GM23338 (cell line): ENCODE data around the gene GRIN2B. TPM values are rescaled to one million over a fixed set of nuclear protein-coding genes. Genes with fewer than 3 reads are reported as not detected.

Experiments
- ATAC-seq: fragments of 200-7000 bp; cut with Tn5 transposase; 3 replicates; pipeline ENCODE4 v1.9.1; 2020
- DNase-seq: peaks from one replicate; pipeline ENCODE4 v3.0.0-alpha.2; 2015; ENCODE audit warnings: low spot score
- H2AFZ ChIP-seq: fragments of 200-600 bp; sonication (generic); 2 replicates; pipeline ENCODE4 v1.8.0; 2016; ENCODE audit warnings: antibody characterized with exemption, mild to moderate bottlenecking, moderate library complexity
- H3F3A ChIP-seq: fragments of 200-600 bp; sonication (generic); replicated peaks from 2 replicates; pipeline ENCODE4 v1.8.0; 2017; ENCODE audit warnings: antibody characterized with exemption, mixed run types, low read depth
- H3K27ac ChIP-seq: fragments of 200-600 bp; sonication (generic); 2 replicates; pipeline ENCODE4 v1.6.1; 2016; ENCODE audit warnings: low read depth
- H3K27me3 ChIP-seq: fragments of 200-600 bp; sonication (generic); 2 replicates; pipeline ENCODE4 v1.8.0; 2016; ENCODE audit warnings: mild to moderate bottlenecking, mixed run types, moderate library complexity; ENCODE audit not compliant: insufficient read depth
- H3K36me3 ChIP-seq: fragments of 200-600 bp; sonication (generic); 2 replicates; pipeline ENCODE4 v1.8.0; 2016; ENCODE audit warnings: mild to moderate bottlenecking; ENCODE audit not compliant: insufficient read depth
- H3K4me1 ChIP-seq: fragments of 200-600 bp; sonication (generic); 2 replicates; pipeline ENCODE4 v1.8.0; 2016; ENCODE audit warnings: mild to moderate bottlenecking, moderate library complexity; ENCODE audit not compliant: insufficient read depth
- H3K4me2 ChIP-seq: fragments of 200-600 bp; sonication (generic); 2 replicates; pipeline ENCODE4 v1.7.1; 2017; ENCODE audit warnings: mixed run types
- H3K4me3 ChIP-seq: fragments of 200-600 bp; sonication (generic); 2 replicates; pipeline ENCODE4 v1.6.1; 2016; ENCODE audit warnings: mixed run types
- H3K79me2 ChIP-seq: fragments of 200-600 bp; sonication (generic); replicated peaks from 2 replicates; pipeline ENCODE4 v1.8.0; 2017; ENCODE audit warnings: mild to moderate bottlenecking; ENCODE audit not compliant: insufficient read depth
- H3K9me2 ChIP-seq: fragments of 200-600 bp; sonication (generic); 2 replicates; pipeline ENCODE4 v1.8.0; 2017; ENCODE audit not compliant: insufficient read depth
- H4K20me1 ChIP-seq: fragments of 200-600 bp; sonication (generic); replicated peaks from 2 replicates; pipeline ENCODE4 v1.8.0; 2017; ENCODE audit warnings: mild to moderate bottlenecking; ENCODE audit not compliant: insufficient read depth
- H3K27ac Mint-ChIP-seq: 2 replicates; pipeline ENCODE4 v1.8.0; 2020; ENCODE audit warnings: inconsistent platforms, mild to moderate bottlenecking, moderate library complexity, mixed read lengths
- H3K27me3 Mint-ChIP-seq: 3 replicates; pipeline ENCODE4 v1.8.0; 2022; ENCODE audit warnings: low read depth, mild to moderate bottlenecking, moderate library complexity, mixed read lengths, inconsistent platforms; ENCODE audit not compliant: insufficient read depth, poor library complexity
- H3K36me3 Mint-ChIP-seq: 3 replicates; pipeline ENCODE4 v1.8.0; 2021; ENCODE audit warnings: low read depth, mild to moderate bottlenecking, inconsistent platforms, moderate library complexity, mixed read lengths
- H3K4me1 Mint-ChIP-seq: 3 replicates; pipeline ENCODE4 v1.8.0; 2020; ENCODE audit warnings: mild to moderate bottlenecking, inconsistent platforms, mixed read lengths
- H3K4me3 Mint-ChIP-seq: 3 replicates; pipeline ENCODE4 v1.8.0; 2021; ENCODE audit warnings: moderate library complexity, mild to moderate bottlenecking, inconsistent platforms, mixed read lengths
- H3K9me3 Mint-ChIP-seq: 3 replicates; pipeline ENCODE4 v1.8.0; 2020; ENCODE audit warnings: moderate library complexity, mild to moderate bottlenecking, inconsistent platforms, mixed read lengths
- EZH2 ChIP-seq: fragments of 200-600 bp; sonication (generic); IDR thresholded peaks from one replicate; pipeline ENCODE4 v1.8.0; 2017; ENCODE audit warnings: antibody characterized with exemption, mild to moderate bottlenecking, low read depth; ENCODE audit not compliant: unreplicated experiment
- EZH2phosphoT487 ChIP-seq: fragments of 200-600 bp; sonication (generic); IDR thresholded peaks from one replicate; pipeline ENCODE4 v1.8.1; 2018; ENCODE audit warnings: antibody characterized with exemption; ENCODE audit not compliant: unreplicated experiment
- JUNB ChIP-seq: IDR thresholded peaks from one replicate; pipeline ENCODE4 v1.6.1; 2016; ENCODE audit warnings: antibody characterized with exemption; ENCODE audit not compliant: unreplicated experiment
- NANOG ChIP-seq: IDR thresholded peaks from 2 replicates; pipeline ENCODE4 v1.6.1; 2016; ENCODE audit warnings: antibody characterized with exemption, borderline replicate concordance
- POLR2AphosphoS5 ChIP-seq: IDR thresholded peaks from 2 replicates; pipeline ENCODE4 v1.6.1; 2016; ENCODE audit warnings: antibody characterized with exemption, low read depth
- STAT1 ChIP-seq: IDR thresholded peaks from one replicate; pipeline ENCODE4 v1.6.1; 2016; ENCODE audit warnings: antibody characterized with exemption; ENCODE audit not compliant: unreplicated experiment
- ZNF114 ChIP-seq: fragments of 250-450 bp; sonication (Bioruptor Pico); IDR thresholded peaks from 2 replicates; pipeline ENCODE4 v1.5.0; 2020; ENCODE audit warnings: mild to moderate bottlenecking, moderate library complexity
- ZNF331 ChIP-seq: fragments of 250-450 bp; sonication (Bioruptor Pico); IDR thresholded peaks from 2 replicates; pipeline ENCODE4 v1.5.0; 2020; ENCODE audit warnings: low read depth, mild to moderate bottlenecking, moderate library complexity
- polyA plus RNA-seq: library from polyadenylated mRNA; unstranded; fragments of >200 nt; fragmentation: Nextera tagmentation; extraction: Ambion mirVana; gene quantifications from 2 replicates; pipeline ENCODE4 v1.2.1, GENCODE V29; 2016
- total RNA-seq: library from RNA; depleted of rRNA; stranded (reverse); fragments of >200 nt; shearing (Covaris generic); gene quantifications from 2 replicates; pipeline ENCODE4 v1.2.3, GENCODE V29; 2014
- TF ChIP-seq, protein P1 (sequence below): fragments of 250-450 bp; sonication (Bioruptor Pico); IDR thresholded peaks from 2 replicates; pipeline ENCODE4 v1.5.0; 2020; ENCODE audit warnings: mild to moderate bottlenecking, moderate library complexity
- TF ChIP-seq, protein P2 (sequence below), 2 experiments: fragments of 200-600 bp in 1 of 2; sonication (generic) in 1 of 2; conservative IDR thresholded peaks; 2 replicates each; pipeline versions ENCODE4 v1.5.1 to v1.6.1; 2016 to 2017; ENCODE audit warnings: antibody characterized with exemption in 2 of 2, low read depth in 2 of 2, mild to moderate bottlenecking in 2 of 2, moderate library complexity in 1 of 2
- TF ChIP-seq, protein P3 (sequence below): IDR thresholded peaks from 2 replicates; pipeline ENCODE4 v1.6.1; 2016; ENCODE audit warnings: antibody characterized with exemption

GRIN2B gene
- total and polyA plus RNA-seq, 2 experiments from 2014 or later = 0.31 to 3.0 TPM

DNA sequence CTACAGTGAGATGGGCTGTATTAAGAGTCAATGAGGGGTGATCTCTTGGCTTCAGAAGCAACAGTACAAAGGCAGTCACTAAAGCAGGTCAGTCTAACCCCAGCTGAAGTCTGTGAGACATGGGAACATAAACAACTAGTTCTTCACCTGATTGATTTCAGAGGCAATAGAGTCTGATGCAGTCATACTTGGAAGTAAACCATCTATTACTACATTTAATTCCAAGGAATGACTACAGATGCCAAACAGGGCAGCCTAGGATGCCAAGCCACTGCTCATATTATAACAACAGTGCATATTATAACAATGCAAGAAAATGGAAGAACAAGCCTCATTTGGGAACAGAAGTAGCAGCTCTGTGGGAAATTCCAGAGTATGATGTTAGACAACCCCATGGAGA lies 35.8 kb downstream of the GRIN2B start:
- no peak overlapping the region for H2AFZ ChIP-seq
- no peaks in the 10 kb centered on the region; the same call in 1 of the 2 replicates for H3K9me2 ChIP-seq
- H3K4me3 Mint-ChIP-seq = no peak overlapping the region
- no peaks in the 10 kb centered on the region for H3K79me2 ChIP-seq
- H3K4me2 ChIP-seq = no peak overlapping the region
- TF ChIP-seq POLR2AphosphoS5 = no peak
- no peak for TF ChIP-seq ZNF114 (CRISPR knock-in tag)
- TF ChIP-seq, protein P1, sequence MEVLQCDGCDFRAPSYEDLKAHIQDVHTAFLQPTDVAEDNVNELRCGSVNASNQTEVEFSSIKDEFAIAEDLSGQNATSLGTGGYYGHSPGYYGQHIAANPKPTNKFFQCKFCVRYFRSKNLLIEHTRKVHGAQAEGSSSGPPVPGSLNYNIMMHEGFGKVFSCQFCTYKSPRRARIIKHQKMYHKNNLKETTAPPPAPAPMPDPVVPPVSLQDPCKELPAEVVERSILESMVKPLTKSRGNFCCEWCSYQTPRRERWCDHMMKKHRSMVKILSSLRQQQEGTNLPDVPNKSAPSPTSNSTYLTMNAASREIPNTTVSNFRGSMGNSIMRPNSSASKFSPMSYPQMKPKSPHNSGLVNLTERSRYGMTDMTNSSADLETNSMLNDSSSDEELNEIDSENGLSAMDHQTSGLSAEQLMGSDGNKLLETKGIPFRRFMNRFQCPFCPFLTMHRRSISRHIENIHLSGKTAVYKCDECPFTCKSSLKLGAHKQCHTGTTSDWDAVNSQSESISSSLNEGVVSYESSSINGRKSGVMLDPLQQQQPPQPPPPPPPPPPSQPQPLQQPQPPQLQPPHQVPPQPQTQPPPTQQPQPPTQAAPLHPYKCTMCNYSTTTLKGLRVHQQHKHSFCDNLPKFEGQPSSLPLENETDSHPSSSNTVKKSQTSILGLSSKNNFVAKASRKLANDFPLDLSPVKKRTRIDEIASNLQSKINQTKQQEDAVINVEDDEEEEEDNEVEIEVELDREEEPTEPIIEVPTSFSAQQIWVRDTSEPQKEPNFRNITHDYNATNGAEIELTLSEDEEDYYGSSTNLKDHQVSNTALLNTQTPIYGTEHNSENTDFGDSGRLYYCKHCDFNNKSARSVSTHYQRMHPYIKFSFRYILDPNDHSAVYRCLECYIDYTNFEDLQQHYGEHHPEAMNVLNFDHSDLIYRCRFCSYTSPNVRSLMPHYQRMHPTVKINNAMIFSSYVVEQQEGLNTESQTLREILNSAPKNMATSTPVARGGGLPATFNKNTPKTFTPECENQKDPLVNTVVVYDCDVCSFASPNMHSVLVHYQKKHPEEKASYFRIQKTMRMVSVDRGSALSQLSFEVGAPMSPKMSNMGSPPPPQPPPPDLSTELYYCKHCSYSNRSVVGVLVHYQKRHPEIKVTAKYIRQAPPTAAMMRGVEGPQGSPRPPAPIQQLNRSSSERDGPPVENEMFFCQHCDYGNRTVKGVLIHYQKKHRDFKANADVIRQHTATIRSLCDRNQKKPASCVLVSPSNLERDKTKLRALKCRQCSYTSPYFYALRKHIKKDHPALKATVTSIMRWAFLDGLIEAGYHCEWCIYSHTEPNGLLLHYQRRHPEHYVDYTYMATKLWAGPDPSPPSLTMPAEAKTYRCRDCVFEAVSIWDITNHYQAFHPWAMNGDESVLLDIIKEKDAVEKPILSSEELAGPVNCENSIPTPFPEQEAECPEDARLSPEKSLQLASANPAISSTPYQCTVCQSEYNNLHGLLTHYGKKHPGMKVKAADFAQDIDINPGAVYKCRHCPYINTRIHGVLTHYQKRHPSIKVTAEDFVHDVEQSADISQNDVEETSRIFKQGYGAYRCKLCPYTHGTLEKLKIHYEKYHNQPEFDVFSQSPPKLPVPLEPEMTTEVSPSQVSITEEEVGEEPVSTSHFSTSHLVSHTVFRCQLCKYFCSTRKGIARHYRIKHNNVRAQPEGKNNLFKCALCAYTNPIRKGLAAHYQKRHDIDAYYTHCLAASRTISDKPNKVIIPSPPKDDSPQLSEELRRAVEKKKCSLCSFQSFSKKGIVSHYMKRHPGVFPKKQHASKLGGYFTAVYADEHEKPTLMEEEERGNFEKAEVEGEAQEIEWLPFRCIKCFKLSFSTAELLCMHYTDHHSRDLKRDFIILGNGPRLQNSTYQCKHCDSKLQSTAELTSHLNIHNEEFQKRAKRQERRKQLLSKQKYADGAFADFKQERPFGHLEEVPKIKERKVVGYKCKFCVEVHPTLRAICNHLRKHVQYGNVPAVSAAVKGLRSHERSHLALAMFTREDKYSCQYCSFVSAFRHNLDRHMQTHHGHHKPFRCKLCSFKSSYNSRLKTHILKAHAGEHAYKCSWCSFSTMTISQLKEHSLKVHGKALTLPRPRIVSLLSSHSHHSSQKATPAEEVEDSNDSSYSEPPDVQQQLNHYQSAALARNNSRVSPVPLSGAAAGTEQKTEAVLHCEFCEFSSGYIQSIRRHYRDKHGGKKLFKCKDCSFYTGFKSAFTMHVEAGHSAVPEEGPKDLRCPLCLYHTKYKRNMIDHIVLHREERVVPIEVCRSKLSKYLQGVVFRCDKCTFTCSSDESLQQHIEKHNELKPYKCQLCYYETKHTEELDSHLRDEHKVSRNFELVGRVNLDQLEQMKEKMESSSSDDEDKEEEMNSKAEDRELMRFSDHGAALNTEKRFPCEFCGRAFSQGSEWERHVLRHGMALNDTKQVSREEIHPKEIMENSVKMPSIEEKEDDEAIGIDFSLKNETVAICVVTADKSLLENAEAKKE (CRISPR knock-in tag) = no peak
- TF ChIP-seq STAT1 = no peak
- TF ChIP-seq EZH2phosphoT487 = no peak
- TF ChIP-seq ZNF331 (CRISPR knock-in tag) = no peak
- no peak for TF ChIP-seq EZH2
- TF ChIP-seq, protein P2, sequence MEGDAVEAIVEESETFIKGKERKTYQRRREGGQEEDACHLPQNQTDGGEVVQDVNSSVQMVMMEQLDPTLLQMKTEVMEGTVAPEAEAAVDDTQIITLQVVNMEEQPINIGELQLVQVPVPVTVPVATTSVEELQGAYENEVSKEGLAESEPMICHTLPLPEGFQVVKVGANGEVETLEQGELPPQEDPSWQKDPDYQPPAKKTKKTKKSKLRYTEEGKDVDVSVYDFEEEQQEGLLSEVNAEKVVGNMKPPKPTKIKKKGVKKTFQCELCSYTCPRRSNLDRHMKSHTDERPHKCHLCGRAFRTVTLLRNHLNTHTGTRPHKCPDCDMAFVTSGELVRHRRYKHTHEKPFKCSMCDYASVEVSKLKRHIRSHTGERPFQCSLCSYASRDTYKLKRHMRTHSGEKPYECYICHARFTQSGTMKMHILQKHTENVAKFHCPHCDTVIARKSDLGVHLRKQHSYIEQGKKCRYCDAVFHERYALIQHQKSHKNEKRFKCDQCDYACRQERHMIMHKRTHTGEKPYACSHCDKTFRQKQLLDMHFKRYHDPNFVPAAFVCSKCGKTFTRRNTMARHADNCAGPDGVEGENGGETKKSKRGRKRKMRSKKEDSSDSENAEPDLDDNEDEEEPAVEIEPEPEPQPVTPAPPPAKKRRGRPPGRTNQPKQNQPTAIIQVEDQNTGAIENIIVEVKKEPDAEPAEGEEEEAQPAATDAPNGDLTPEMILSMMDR (conservative IDR thresholded peaks at IDR 0.05; ENCODE audit: low read depth in 2 of 2) = no peak
- TF ChIP-seq, protein P3, sequence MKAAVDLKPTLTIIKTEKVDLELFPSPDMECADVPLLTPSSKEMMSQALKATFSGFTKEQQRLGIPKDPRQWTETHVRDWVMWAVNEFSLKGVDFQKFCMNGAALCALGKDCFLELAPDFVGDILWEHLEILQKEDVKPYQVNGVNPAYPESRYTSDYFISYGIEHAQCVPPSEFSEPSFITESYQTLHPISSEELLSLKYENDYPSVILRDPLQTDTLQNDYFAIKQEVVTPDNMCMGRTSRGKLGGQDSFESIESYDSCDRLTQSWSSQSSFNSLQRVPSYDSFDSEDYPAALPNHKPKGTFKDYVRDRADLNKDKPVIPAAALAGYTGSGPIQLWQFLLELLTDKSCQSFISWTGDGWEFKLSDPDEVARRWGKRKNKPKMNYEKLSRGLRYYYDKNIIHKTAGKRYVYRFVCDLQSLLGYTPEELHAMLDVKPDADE = no peak
- TF ChIP-seq JUNB = no peak
- no peak for TF ChIP-seq NANOG
- ATAC-seq (no peak), DNase-seq (no peak)
- peaks cover 29% of the 10 kb centered on the region for H3K4me1 Mint-ChIP-seq
- no peak overlapping the region for H3K4me3 ChIP-seq
- no peaks in the 10 kb centered on the region for H3K27me3 Mint-ChIP-seq
- H3K36me3 ChIP-seq = no peaks in the 10 kb centered on the region
- no peaks in the 10 kb centered on the region for H3K9me3 Mint-ChIP-seq
- no peak overlapping the region for H3K27ac Mint-ChIP-seq
- H4K20me1 ChIP-seq = no peaks in the 10 kb centered on the region
- no peak overlapping the region for H3K27ac ChIP-seq
- peaks cover 22% of the 10 kb centered on the region for H3K4me1 ChIP-seq
- H3K36me3 Mint-ChIP-seq = no peaks in the 10 kb centered on the region
- H3K27me3 ChIP-seq = no peaks in the 10 kb centered on the region
- no peaks in the 10 kb centered on the region for H3F3A ChIP-seq
